HG03039 (cell line): ENCODE measurements around the gene BRCA2.

Experiments used
- ATAC-seq: cut with Tn5 transposase; IDR thresholded peaks from one replicate; pipeline ENCODE4 v1.9.1; 2021; ENCODE audit warnings: mild to moderate bottlenecking, moderate library complexity; ENCODE audit not compliant: unreplicated experiment

Gene BRCA2

GRCh38 chr13:32315238-32316027 is at the start of gene BRCA2, which contains the start of gene ZAR1L:
Gene BRCA2, plus strand, starts transcription at chr13:32315508. Its CDS starts 953 bp downstream, at chr13:32316461.
Gene ZAR1L, minus strand, starts transcription at chr13:32315363. Its CDS starts 3,438 bp downstream, at chr13:32311925.
- peak; percentile 94 for ATAC-seq

- ATAC-seq: no peak
These were observed 49.6 kb upstream of the BRCA2 start for GRCh38 chr13:32265726-32266125.

GRCh38 chr13:32266130-32266529 is 49.2 kb upstream of the BRCA2 start:
- no peak for ATAC-seq

GRCh38 chr13:32267836-32268439 is 47.4 kb upstream of the BRCA2 start:
- ATAC-seq: peak; percentile 92

- no peak for ATAC-seq
These were observed 43.2 kb upstream of the BRCA2 start for GRCh38 chr13:32272021-32272683.

- no peak for ATAC-seq
These were observed 37.5 kb upstream of the BRCA2 start for GRCh38 chr13:32277839-32278238.

- ATAC-seq: no peak
These were observed 36.9 kb upstream of the BRCA2 start for GRCh38 chr13:32278426-32278825.

GRCh38 chr13:32281096-32281495 is 34.2 kb upstream of the BRCA2 start:
- ATAC-seq: no peak

- no peak for ATAC-seq
These were observed 33.1 kb upstream of the BRCA2 start for GRCh38 chr13:32282096-32282711.

GRCh38 chr13:32284927-32285632 is 30.2 kb upstream of the BRCA2 start:
- ATAC-seq: no peak

GRCh38 chr13:32285633-32285965 is 29.7 kb upstream of the BRCA2 start:
- no peak for ATAC-seq

GRCh38 chr13:32297206-32297605 is 18.1 kb upstream of the BRCA2 start:
- no peak for ATAC-seq

- ATAC-seq: no peak
These were observed 16.6 kb upstream of the BRCA2 start for GRCh38 chr13:32298695-32299094.

- ATAC-seq: no peak
These were observed 15.4 kb upstream of the BRCA2 start for GRCh38 chr13:32299893-32300292.

- no peak for ATAC-seq
These were observed 14.9 kb upstream of the BRCA2 start for GRCh38 chr13:32300406-32300805.

- ATAC-seq: no peak
These were observed 14.4 kb upstream of the BRCA2 start for GRCh38 chr13:32300920-32301319.

GRCh38 chr13:32302461-32302860 is 12.8 kb upstream of the BRCA2 start:
- ATAC-seq: no peak

- ATAC-seq: no peak
These were observed 9.7 kb upstream of the BRCA2 start for GRCh38 chr13:32305646-32306045.

- peak; percentile 26 for ATAC-seq
These were observed 5.8 kb upstream of the BRCA2 start for GRCh38 chr13:32309312-32310133.

- peak; percentile 49 for ATAC-seq
These were observed 5.1 kb upstream of the BRCA2 start for GRCh38 chr13:32310134-32310706.
